NCI-H82 treated with DMSO at 0.1 percent for 48 hours (cell line): Measurements from ENCODE around the gene HUS1B.
"Not testable (repeated sequence)": the region's sequence is repeated elsewhere in the genome, so short reads cannot be mapped to it uniquely, and the experiment has no call there.

ENCODE experiments used
- DNase-seq: peaks from one replicate; lab custom pipeline; 2025; ENCODE audit not compliant: unreplicated experiment; lab: John Stamatoyannopoulos, UW

HUS1B gene

GRCh38 chr6:656460-657252 is at the start of gene HUS1B:
TSS of gene HUS1B (minus strand) at chr6:657100. CDS start at chr6:656944, 156 bp downstream.
- DNase-seq, result no peak

GRCh38 chr6:706146-706545 is 49.2 kb upstream of the HUS1B start:
- no peak for DNase-seq

GRCh38 chr6:705047-705446 is 48.1 kb upstream of the HUS1B start:
- DNase-seq, result no peak

GRCh38 chr6:704046-704445 is 47.1 kb upstream of the HUS1B start:
- DNase-seq, result no peak

GRCh38 chr6:703552-703951 is 46.7 kb upstream of the HUS1B start:
- no peak for DNase-seq

GRCh38 chr6:701700-702479 is 45.0 kb upstream of the HUS1B start:
- DNase-seq, result no peak

- no peak for DNase-seq
Observed at GRCh38 chr6:701215-701614, 44.3 kb upstream of the HUS1B start.

- DNase-seq, result no peak
Observed at GRCh38 chr6:700490-700889, 43.6 kb upstream of the HUS1B start.

GRCh38 chr6:699319-699718 is 42.4 kb upstream of the HUS1B start:
- no peak for DNase-seq

- not testable (repeated sequence) for DNase-seq
Observed at GRCh38 chr6:694431-695126, 37.7 kb upstream of the HUS1B start.

- no peak for DNase-seq
Observed at GRCh38 chr6:693723-694009, 36.8 kb upstream of the HUS1B start.

GRCh38 chr6:692858-693722 is 36.2 kb upstream of the HUS1B start, which contains the start of gene EXOC2:
TSS of gene EXOC2 (minus strand) at chr6:693139. CDS start at chr6:637818, 55,321 bp downstream.
- peak; percentile 38 for DNase-seq

- no peak for DNase-seq
Observed at GRCh38 chr6:692356-692851, 35.5 kb upstream of the HUS1B start.

GRCh38 chr6:689223-689622 is 32.3 kb upstream of the HUS1B start:
- DNase-seq, result no peak

GRCh38 chr6:686497-686896 is 29.6 kb upstream of the HUS1B start:
- DNase-seq, result peak; percentile 64

- DNase-seq, result no peak
Observed at GRCh38 chr6:684831-685636, 28.1 kb upstream of the HUS1B start.

GRCh38 chr6:683742-684440 is 27.0 kb upstream of the HUS1B start:
- DNase-seq, result peak; percentile 98

GRCh38 chr6:680666-681340 is 23.9 kb upstream of the HUS1B start:
- DNase-seq, result no peak

GRCh38 chr6:680251-680650 is 23.4 kb upstream of the HUS1B start:
- no peak for DNase-seq
